H1 (cell line): Measurements from ENCODE around the gene SEMA5B. TPM values are rescaled to one million over a fixed set of nuclear protein-coding genes. Genes with fewer than 3 reads are reported as not detected.

Source experiments
- BACH1 ChIP-seq: IDR thresholded peaks from 2 replicates; pipeline ENCODE4 v1.6.1; 2012; ENCODE audit warnings: low read length, improper control_type of control experiment
- CEBPB ChIP-seq: IDR thresholded peaks from 2 replicates; pipeline ENCODE4 v1.6.1; 2012; ENCODE audit warnings: low read depth, low read length
- CREB1 ChIP-seq: IDR thresholded peaks from 2 replicates; pipeline ENCODE4 v1.6.1; 2012; ENCODE audit warnings: inconsistent platforms
- SRF ChIP-seq: IDR thresholded peaks from 2 replicates; pipeline ENCODE4 v1.6.1; 2011; ENCODE audit warnings: mild to moderate bottlenecking, low read depth, low read length, moderate library complexity
- TAF1 ChIP-seq: IDR thresholded peaks from 2 replicates; pipeline ENCODE4 v1.6.1; 2011; ENCODE audit warnings: mild to moderate bottlenecking, low read depth, low read length
- TEAD4 ChIP-seq: IDR thresholded peaks from 2 replicates; pipeline ENCODE4 v1.6.1; 2012; ENCODE audit warnings: low read depth, low read length, inconsistent platforms, mixed read lengths
- polyA plus RNA-seq, 7 experiments: library from polyadenylated mRNA; depleted of rRNA in 3 of 7; stranded (reverse) in 5 of 7; unstranded in 2 of 7; fragments of >200 nt in 5 of 7; fragments of 200-250 nt in 2 of 7; gene quantifications; 1 replicate in 5 of 7; 2 replicates in 1 of 7; 4 replicates in 1 of 7; pipeline versions ENCODE4 v1.2.1 to v1.2.3, GENCODE V29; 2011 to 2013; ENCODE audit warnings: missing spikeins in 2 of 7, mixed read lengths in 2 of 7
- total RNA-seq: library from RNA; stranded (reverse); fragmentation: NEBNext Ultra II Directional; extraction: Animal tissue kit (Norgen Biotek cat#: 25700); gene quantifications from 2 replicates; pipeline ENCODE4 v1.2.1, GENCODE V29; 2021

The SEMA5B gene
- total and polyA plus RNA-seq, 2 of the 8 experiments (the other 6 are each of a cell fraction or from before 2014, with no cell fraction given), result 13.1 to 22.4 TPM

DNA sequence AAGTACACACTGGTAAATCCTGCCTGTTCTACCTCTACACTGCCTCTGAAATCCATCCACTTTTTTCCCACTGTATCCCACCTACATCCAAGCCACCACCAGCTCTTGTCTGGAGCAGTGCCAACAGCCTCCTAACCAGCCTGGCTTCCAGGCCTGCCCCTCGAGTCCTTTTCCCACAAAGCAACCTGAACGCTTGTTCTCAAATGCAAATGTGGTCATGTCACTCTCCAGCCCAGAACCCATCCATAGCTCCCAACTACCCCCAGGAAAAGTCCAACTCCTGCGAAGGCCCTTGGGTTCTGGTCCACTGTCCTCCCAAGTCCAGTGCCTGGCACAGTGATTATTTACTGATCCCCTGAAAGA, 83.8 kb downstream of the SEMA5B start (continued):
- TF ChIP-seq TEAD4 (no peak), BACH1 (no peak), TAF1 (no peak), SRF (no peak), CREB1 (no peak), CEBPB (no peak)
